Effector memory CD4-positive, alpha-beta T cell (primary cell): ENCODE measurements around the gene TLE7.

Experiments used
- DNase-seq, 3 donors: peaks; one replicate each; pipeline ENCODE4 v3.0.0-alpha.2; 2020
- H3K27ac ChIP-seq: 2 replicates; pipeline ENCODE4 v1.7.0; 2013; ENCODE audit warnings: mild to moderate bottlenecking, low read length, moderate library complexity; ENCODE audit not compliant: insufficient read depth, poor library complexity, severe bottlenecking
- H3K27me3 ChIP-seq: replicated peaks from 2 replicates; pipeline ENCODE4 v1.7.0; 2013; ENCODE audit warnings: mild to moderate bottlenecking, low read length; ENCODE audit not compliant: insufficient read depth, control insufficient read depth, poor library complexity, severe bottlenecking
- H3K36me3 ChIP-seq: 2 replicates; pipeline ENCODE4 v1.7.0; 2013; ENCODE audit warnings: mild to moderate bottlenecking, low read length, moderate library complexity; ENCODE audit not compliant: control insufficient read depth, insufficient read depth
- H3K4me1 ChIP-seq: 2 replicates; pipeline ENCODE4 v1.7.0; 2013; ENCODE audit warnings: low read length, mild to moderate bottlenecking; ENCODE audit not compliant: control insufficient read depth, insufficient read depth, poor library complexity, severe bottlenecking
- H3K4me3 ChIP-seq: 2 replicates; pipeline ENCODE4 v1.7.0; 2013; ENCODE audit warnings: low read length, low read depth, mild to moderate bottlenecking; ENCODE audit not compliant: insufficient read depth, poor library complexity, severe bottlenecking
- H3K9me3 ChIP-seq: 2 replicates; pipeline ENCODE4 v1.7.0; 2013; ENCODE audit warnings: mild to moderate bottlenecking, low read length, moderate library complexity; ENCODE audit not compliant: control insufficient read depth

The TLE7 gene

DNA sequence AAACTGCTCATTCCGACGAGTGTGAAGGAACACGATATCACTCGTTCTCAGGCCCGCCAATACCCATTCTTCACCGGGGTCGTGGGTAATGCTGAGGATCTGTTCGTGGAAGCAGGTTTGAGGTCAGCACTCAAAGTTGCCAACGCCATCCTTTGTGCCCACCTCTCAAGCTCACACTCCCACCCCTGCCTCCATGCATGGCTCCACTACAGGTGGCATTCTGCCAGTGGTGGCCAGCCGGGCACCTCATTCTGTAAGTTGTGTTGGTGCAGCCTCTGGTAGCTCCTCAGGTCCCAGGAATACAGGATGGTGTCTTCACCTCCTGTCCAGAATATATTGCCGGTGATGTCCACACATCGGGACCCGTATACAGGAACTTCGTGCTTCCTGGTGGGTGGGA is 10.7 kb downstream of the TLE7 start:
- H3K27me3 ChIP-seq = peaks cover 8% of the 10 kb centered on the region
- H3K27ac ChIP-seq = no peak overlapping the region
- no peak overlapping the region for H3K4me3 ChIP-seq
- DNase-seq = no peak
- no peaks in the 10 kb centered on the region for H3K4me1 ChIP-seq
- H3K9me3 ChIP-seq = no peaks in the 10 kb centered on the region
- H3K36me3 ChIP-seq = no peaks in the 10 kb centered on the region

GRCh38 chr16:71430744-71431143 is 11.1 kb downstream of the TLE7 start:
- no peak for DNase-seq
- Histone ChIP-seq H3K4me3 (no peak overlapping the region), H3K4me1 (no peaks in the 10 kb centered on the region), H3K27me3 (peaks cover 8% of the 10 kb centered on the region), H3K27ac (no peak overlapping the region), H3K36me3 (no peaks in the 10 kb centered on the region), H3K9me3 (no peaks in the 10 kb centered on the region)

GRCh38 chr16:71429581-71429980 is 12.3 kb downstream of the TLE7 start:
- no peak for DNase-seq
- H3K4me3 ChIP-seq = no peak overlapping the region
- H3K27ac ChIP-seq = no peak overlapping the region
- H3K9me3 ChIP-seq = no peaks in the 10 kb centered on the region
- H3K36me3 ChIP-seq = no peaks in the 10 kb centered on the region
- H3K27me3 ChIP-seq = peaks cover 8% of the 10 kb centered on the region
- no peaks in the 10 kb centered on the region for H3K4me1 ChIP-seq

DNA sequence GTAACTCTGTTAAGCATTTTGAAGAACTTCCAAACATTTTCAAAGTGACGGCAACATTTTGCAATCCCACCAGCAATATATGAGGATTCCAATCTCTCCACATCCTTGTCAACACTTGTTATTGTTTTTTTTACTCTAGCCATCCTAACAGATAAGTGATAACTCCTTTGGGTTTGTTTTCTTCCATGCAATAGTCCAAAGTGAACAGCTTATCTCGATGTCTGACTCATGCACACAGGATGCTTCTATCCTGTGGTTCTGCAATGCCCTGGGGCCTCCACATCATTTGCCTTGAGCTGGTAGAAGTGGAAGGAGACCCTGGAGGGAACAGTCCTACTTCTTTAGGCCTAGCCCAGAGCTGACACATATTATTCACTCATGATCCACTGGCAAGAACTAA is 13.0 kb downstream of the TLE7 start:
- Histone ChIP-seq H3K4me1 (no peaks in the 10 kb centered on the region), H3K27me3 (peaks cover 8% of the 10 kb centered on the region)

DNA sequence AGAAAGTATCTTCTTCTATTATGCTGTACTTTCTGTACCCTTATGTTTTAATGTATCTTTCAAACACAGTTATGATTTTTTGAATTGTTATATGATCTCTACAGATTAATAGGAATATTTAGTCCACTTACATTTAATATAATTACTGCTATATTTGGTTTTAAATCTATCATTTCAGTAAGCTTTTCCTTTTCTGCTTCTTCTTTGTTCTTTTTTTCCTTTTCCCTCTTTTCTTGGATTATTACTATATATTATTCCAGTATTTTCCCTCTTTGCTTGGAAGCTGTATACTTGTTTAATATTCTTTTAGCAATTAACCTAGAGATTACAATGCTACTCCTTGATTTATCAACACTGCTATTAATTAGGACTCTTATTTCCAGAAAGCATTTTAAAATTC is 13.5 kb downstream of the TLE7 start:
- no peak overlapping the region for H3K4me3 ChIP-seq
- H3K27ac ChIP-seq = no peak overlapping the region
- no peak for DNase-seq
- H3K9me3 ChIP-seq = no peaks in the 10 kb centered on the region
- H3K4me1 ChIP-seq = no peaks in the 10 kb centered on the region
- no peaks in the 10 kb centered on the region for H3K36me3 ChIP-seq
- peaks cover 8% of the 10 kb centered on the region for H3K27me3 ChIP-seq

More for the DNA sequence above, 13.0 kb downstream of the TLE7 start:
- no peak for DNase-seq
- H3K27ac ChIP-seq = no peak overlapping the region
- H3K9me3 ChIP-seq = no peaks in the 10 kb centered on the region
- no peaks in the 10 kb centered on the region for H3K36me3 ChIP-seq
- H3K4me3 ChIP-seq = no peak overlapping the region

GRCh38 chr16:71426880-71427615 is 14.8 kb downstream of the TLE7 start:
- H3K27me3 ChIP-seq = peaks cover 4% of the 10 kb centered on the region
- H3K4me1 ChIP-seq = no peaks in the 10 kb centered on the region
- H3K4me3 ChIP-seq = no peak overlapping the region
- H3K36me3 ChIP-seq = no peaks in the 10 kb centered on the region
- H3K9me3 ChIP-seq = no peaks in the 10 kb centered on the region
- no peak for DNase-seq
- no peak overlapping the region for H3K27ac ChIP-seq

GRCh38 chr16:71426069-71426879 is 15.6 kb downstream of the TLE7 start:
- Histone ChIP-seq H3K4me3 (no peak overlapping the region), H3K9me3 (no peaks in the 10 kb centered on the region), H3K36me3 (no peaks in the 10 kb centered on the region), H3K27ac (no peak overlapping the region), H3K4me1 (no peaks in the 10 kb centered on the region), H3K27me3 (peaks cover 4% of the 10 kb centered on the region)
- peak in 1 of 3 donors; percentile 61 for DNase-seq

DNA sequence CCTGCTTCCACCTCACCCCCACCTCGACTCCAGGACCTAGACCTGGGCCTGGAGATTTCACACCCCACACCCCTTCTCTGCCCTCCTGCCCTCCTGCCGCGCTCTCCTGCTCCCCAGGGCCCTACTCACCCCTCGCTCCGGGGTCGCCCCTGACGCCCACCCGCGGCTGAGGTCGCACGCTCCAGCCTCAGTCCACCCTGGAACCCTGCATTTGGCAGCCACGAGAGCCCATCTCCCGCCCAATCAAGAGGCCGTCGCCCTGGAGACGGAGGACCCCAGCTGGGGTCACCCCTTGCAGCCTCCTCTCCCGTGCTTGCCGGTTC is 16.1 kb downstream of the TLE7 start:
- H3K4me1 ChIP-seq = no peaks in the 10 kb centered on the region
- DNase-seq = no peak
- no peaks in the 10 kb centered on the region for H3K36me3 ChIP-seq
- H3K4me3 ChIP-seq = no peak overlapping the region
- H3K27ac ChIP-seq = no peak overlapping the region
- H3K9me3 ChIP-seq = no peaks in the 10 kb centered on the region
- peaks cover 4% of the 10 kb centered on the region for H3K27me3 ChIP-seq

GRCh38 chr16:71424626-71425025 is 17.2 kb downstream of the TLE7 start:
- H3K27ac ChIP-seq = no peak overlapping the region
- no peaks in the 10 kb centered on the region for H3K36me3 ChIP-seq
- no peak overlapping the region for H3K4me3 ChIP-seq
- DNase-seq = no peak
- peaks cover 4% of the 10 kb centered on the region for H3K27me3 ChIP-seq
- no peaks in the 10 kb centered on the region for H3K4me1 ChIP-seq
- H3K9me3 ChIP-seq = no peaks in the 10 kb centered on the region

DNA sequence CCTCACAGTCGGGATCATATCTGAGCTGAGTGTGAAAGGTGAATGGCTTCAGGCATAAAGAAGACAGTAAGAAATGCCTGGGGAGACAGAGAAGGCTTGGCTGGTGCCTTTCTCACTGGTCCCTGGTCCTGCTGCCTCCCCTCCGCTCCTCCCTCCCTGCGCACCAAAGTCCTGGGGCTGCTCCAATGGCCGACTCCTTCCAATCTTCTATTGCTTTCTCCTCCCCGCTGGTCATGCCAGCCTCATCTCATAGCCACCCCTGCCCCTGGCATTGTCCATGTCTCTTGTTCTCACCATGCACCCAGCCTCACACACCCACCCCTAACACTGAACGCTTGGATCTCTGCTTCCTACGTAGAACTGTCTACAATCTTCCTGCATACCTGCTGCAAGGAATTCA is 18.0 kb downstream of the TLE7 start:
- Histone ChIP-seq H3K27ac (no peak overlapping the region), H3K4me3 (no peak overlapping the region), H3K27me3 (peaks cover 4% of the 10 kb centered on the region), H3K9me3 (no peaks in the 10 kb centered on the region), H3K36me3 (no peaks in the 10 kb centered on the region), H3K4me1 (no peaks in the 10 kb centered on the region)
- DNase-seq = no peak
